ENCODE measurements around the gene LRIT3.
"Not testable (repeated sequence)": the region's sequence is repeated elsewhere in the genome, so short reads cannot be mapped to it uniquely, and the experiment has no call there.

The LRIT3 gene

GRCh38 chr4:109848501-109848900, 594 bp downstream of the LRIT3 start:
- DNase-seq (ENCODE audit: low read depth in 2 of 2) = no peak

- DNase-seq (ENCODE audit: low read depth in 2 of 2) = no peak
Observed at GRCh38 chr4:109850601-109851000, 2.7 kb downstream of the LRIT3 start.

DNA sequence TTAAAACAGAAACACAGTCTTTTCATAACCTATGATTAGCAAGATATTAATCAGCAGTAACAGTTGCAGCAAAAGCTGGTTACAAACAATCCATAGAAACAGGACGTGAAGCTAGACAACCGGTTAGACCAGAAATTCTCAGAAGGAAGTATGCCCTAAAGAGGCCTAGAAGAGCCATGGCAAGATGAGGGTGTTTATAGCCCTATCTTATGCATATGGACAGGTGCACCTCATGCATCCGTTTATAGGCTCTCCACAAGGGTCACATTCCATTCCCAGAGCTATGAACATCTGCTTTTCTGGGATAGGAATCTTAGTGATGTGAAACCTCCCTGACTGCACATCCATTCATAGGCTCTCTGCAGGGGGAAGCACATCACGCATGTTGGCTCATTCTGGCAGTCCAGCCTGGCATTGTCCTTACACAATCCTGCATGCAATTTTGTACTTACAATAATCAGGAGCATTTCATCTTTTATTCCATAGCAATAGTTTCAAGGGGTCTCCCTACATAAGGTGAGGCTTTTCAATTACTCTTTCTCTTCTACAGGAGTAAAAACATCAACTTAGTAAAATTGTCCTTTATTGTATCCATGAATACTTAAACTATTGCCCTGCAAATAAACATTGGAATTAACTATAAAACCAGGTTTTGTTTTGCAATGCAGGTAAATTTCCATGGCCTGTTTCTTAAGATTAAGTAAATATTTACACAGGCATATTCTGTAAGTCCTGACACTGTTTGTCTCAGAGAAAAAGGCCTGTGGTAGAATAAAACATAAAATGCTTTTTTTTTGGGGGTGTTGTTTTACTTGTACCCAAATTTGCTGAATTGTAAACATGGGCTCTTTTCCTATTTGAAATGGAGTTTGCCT, 11.8 kb downstream of the LRIT3 start:
- not testable (repeated sequence) for DNase-seq (ENCODE audit: low read depth in 2 of 2)

DNA sequence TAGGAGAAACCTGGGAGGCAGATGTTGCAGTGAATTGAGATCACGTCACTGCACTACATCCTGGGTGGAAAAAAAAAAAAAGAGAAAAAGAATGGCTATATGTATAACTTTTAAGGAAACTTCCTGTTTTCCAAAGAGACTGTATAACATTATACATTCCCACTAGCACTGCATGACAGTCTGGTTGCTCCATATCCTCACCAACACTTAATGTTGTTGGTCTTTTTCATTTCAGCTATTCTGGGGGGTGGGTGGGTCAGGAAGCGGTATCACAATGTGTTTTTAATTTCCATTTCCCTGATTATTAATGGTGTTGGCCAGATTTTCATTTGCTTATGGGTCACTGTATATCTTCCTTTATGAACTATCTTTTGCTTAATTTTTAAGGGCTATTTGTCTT, 13.4 kb downstream of the LRIT3 start:
- no peak for DNase-seq (ENCODE audit: low read depth in 2 of 2)

- no peak for DNase-seq (ENCODE audit: low read depth in 2 of 2)
Observed at GRCh38 chr4:109861916-109862511, 14.1 kb downstream of the LRIT3 start.

- DNase-seq (ENCODE audit: low read depth in 2 of 2) = no peak
Observed at GRCh38 chr4:109864134-109864533, 16.2 kb downstream of the LRIT3 start.

DNA sequence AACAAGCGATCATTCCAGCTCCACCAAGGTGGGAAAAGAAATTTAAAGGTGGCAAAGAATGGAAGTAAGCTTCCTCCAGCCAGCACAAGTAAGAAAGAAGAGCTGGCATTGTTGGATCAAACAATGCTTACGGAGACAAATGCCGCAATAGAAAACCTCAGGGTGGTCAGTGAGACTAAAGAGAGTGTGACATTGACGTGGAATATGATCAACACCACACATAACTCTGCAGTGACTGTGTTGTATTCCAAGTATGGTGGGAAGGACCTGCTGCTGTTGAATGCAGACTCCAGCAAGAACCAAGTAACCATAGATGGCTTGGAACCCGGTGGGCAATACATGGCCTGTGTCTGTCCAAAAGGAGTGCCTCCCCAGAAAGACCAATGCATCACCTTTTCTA, 22.2 kb downstream of the LRIT3 start:
- no peak for DNase-seq (ENCODE audit: low read depth in 2 of 2)

DNA sequence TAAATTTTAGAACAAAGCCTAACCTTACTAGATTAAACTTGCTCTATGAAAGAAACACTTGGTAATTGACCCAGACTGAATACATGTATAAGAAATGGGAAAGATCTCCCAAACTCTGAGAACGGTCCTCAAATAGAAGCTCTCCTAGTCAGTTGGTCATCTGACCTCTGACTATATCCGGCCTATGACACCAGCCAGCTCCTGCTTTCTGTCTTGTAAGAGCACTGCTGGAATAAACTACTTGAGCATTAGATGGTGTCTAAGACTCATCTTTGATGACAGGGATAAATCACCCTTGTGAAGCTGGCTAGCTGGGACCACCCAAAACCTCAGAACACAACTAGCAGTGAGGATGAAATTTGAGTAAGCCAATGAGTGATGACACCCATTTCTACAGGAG, 24.2 kb downstream of the LRIT3 start:
- no peak for DNase-seq (ENCODE audit: low read depth in 2 of 2)

DNA sequence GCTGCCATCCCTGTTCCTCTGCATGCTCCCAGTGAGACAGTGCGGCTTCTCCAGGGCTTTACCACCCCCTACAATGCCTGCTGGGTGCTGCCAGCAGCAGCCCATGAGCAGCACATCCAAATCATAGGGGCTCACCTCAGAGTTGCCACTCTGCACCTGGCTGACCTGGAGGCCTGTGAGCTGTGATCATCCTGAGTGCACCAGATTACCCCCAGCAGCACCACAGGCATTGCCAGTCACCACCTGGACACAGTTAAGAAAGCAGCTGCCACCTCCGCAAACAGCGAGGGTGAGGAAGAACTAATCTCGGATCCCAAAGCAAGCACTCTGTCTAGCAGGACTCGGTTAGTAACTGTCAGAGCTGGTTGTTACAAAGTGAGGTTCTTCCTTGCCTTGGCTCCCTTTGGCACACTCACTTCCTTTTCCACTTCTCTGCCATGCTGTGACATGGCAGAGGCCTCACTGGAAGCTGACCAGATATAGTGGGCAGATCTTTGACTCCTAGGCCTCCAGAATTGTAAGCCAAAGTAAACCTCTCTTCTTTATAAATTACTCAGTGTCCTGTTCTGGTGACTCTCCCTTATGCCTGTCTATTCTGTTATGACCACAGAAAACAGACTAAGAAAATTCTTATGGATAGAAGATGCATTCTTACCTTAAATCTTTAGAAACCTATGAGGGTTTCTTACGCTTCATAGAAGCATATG, 25.2 kb downstream of the LRIT3 start:
- no peak for DNase-seq (ENCODE audit: low read depth in 2 of 2)

DNA sequence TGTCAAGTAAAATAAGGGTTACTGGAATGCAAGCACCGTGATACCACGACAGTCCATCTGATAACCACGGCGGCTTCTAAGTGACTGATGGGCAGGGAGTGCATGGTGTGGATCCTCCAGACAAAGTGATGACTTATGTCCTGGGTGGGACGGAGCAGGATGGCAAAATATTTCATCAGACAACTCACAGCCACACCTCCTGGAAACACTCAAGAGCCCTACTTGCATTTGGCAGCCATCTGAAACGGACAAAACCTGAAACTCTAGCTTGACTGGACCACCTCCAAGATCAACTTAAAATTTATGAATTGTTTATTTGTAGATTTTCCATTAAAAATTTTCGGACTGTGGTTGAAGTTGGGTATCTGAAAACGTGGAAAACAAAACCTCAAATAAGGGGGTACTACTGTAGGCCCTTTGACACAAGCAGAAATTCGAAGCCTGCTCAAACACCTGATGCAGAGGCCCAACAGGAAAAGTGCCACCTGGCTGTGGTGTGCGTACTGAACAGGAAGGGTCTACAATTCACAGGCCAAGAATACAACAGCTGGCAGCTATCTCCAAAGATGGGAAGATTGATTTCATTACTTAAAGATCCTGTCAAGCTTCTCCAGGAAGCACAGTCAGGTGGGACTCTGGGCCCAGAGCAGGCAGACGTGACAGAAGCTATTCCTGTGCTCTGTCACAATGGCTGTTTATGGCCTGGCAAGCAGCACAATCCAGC, 26.0 kb downstream of the LRIT3 start:
- DNase-seq (ENCODE audit: low read depth in 2 of 2) = no peak

DNA sequence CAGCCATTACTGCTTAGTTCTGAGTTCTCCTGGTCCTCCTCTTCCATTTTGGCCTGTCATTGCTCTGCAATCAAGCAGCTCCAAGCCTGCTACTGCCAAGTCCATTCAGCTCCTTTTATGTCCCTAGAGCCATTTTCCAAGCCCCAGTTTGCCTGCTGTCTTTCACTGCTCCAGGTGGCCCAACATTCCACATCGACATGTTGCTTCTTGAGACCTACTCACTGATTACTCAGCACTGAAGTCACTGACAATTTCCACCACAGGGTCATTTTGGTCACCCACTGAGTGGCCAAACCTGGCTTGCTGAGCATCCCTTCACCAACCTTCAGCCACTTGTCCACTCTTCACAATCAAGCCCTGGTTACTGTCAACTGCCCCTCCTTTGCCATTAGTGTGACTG, 27.2 kb downstream of the LRIT3 start:
- DNase-seq (ENCODE audit: low read depth in 2 of 2) = no peak

DNA sequence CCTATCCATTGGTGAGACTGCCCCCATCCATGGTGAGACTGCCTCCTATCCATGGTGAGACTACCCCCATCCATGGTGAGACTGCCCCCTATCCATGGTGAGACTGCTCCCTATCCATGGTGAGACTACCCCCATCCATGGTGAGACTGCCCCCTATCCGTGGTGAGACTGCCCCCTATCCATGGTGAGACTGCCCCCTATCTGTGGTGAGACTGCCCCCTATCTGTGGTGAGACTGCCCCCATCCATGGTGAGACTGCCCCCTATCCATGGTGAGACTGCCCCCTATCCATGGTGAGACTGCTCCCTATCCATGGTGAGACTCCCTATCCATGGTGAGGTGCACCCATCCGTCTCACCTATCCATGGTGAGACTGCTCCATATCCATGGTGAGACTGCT, 27.6 kb downstream of the LRIT3 start:
- not testable (repeated sequence) for DNase-seq (ENCODE audit: low read depth in 2 of 2)

- DNase-seq (ENCODE audit: low read depth in 2 of 2) = no peak
Observed at GRCh38 chr4:109876634-109877265, 28.8 kb downstream of the LRIT3 start.

DNA sequence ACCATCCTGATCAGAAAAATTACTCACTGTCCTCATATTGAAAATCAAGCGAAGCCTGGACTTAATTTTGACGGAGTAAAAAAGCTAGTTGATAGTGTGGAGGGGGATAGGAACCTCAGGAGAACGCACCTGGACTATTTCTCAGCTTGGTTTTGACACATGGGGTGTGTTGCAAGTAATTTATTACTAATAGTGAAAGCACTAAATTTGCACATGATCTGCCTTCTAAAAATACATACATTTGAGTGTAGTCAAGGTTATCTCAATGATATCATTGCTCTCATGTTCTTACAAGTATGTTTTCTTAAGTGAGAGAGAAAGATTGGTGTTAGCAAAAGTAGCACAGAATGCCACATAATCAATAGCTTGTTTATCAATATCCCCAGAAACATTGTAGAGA, 29.5 kb downstream of the LRIT3 start:
- DNase-seq (ENCODE audit: low read depth in 2 of 2) = no peak

GRCh38 chr4:109878355-109878754, 30.4 kb downstream of the LRIT3 start:
- DNase-seq (ENCODE audit: low read depth in 2 of 2) = no peak

DNA sequence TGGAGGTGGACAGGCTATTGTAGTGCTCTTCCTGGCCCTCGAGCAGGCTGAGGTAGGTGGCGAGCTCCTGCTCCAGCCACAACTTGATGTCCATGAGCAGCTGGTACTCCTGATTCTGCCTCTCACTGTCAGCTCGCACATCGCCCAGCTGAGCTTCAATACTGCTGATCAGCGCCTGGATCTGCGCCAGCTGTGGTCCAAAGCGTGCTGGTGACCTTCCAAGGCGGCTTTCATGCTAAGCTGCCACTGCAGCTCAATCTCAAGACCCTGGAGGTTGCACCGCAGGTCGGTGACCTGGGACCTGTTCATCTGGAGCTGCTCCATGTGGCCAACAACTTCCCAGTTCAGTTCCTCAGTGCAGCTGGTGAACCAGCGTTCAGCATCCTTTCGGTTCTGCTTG, 31.2 kb downstream of the LRIT3 start:
- DNase-seq (ENCODE audit: low read depth in 2 of 2) = no peak

- DNase-seq (ENCODE audit: low read depth in 2 of 2) = no peak
Observed at GRCh38 chr4:109879636-109880314, 31.9 kb downstream of the LRIT3 start.

GRCh38 chr4:109886303-109886702, 38.4 kb downstream of the LRIT3 start:
- no peak for DNase-seq (ENCODE audit: low read depth in 2 of 2)

- no peak for DNase-seq (ENCODE audit: low read depth in 2 of 2)
Observed at GRCh38 chr4:109887071-109887470, 39.2 kb downstream of the LRIT3 start.

DNA sequence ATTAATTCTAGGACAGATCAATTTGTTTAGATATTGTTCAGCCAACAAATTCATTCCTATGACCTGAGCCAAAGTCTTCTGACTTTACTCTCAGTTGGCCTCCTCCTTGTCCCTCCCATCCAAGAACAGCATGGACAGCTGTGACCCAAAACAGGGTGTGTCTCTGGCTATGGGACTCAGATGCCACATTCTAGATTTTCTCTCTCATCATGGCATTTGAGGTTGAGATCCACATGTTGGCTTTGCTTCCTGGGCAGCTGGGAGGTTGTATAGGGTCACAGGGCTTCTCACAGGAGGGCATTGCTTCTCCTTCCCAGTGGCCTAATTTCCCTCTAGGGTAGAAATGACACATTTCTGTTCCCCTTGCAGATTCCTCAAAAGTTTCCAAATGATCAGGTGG, 42.2 kb downstream of the LRIT3 start:
- DNase-seq (ENCODE audit: low read depth in 2 of 2) = no peak

Measured in stimulated activated CD4-positive, alpha-beta T cell treated with anti-CD3 and anti-CD28 coated beads, Interleukin-12 subunit alpha, Interleukin-12 subunit beta, amount 100 ng/mL, for 24 hours (primary cell).